NCI-H526 treated with DMSO at 0.1 percent for 48 hours (cell line): ENCODE measurements around the gene NIPAL4.
"Not testable (repeated sequence)": the region's sequence is repeated elsewhere in the genome, so short reads cannot be mapped to it uniquely, and the experiment has no call there.

ENCODE experiments used
- DNase-seq: peaks from one replicate; lab custom pipeline; 2025; lab: John Stamatoyannopoulos, UW

The NIPAL4 gene

DNA sequence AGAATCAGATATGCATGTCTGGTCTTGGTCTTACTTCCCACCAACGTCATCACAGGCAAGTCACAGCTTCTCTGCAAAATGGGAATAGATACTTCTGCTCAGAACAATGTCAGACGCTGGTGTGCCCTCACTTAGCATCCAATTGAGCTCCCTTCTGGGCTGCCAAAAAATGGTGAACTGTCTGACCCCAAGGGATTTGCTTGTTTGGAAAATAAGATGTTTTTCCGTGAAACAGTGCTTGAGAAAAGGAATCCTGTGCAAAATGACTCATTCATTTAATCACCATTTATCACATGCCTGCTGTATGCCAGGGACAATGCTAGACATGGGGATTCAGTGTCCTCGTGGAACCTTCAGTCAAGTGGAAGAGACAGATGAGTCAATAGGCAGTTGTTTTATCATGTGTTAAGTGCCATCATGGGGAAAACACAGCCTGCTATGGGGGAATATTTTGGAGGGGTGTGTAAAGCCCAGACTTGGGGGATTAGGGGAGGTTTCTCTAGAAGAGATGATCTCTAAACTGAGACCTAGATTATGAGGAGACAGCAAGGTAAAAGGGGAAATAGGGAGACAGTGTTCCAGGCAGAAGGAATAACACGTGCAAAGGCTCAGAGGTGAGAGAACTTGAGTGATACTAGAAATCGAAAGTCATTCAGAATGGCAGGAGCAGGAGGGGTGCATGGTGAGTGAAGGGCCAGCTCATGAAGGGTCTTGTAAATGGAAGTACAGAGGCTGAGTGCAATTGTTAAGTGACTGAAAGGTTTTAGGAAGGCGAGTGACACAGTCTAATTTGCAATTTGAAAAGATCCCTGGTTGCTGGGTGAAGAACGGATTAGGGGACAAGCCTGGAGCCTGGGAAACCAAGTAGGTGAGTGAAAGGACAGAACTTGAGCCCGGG is 3.9 kb downstream of the NIPAL4 start:
- no peak for DNase-seq

DNA sequence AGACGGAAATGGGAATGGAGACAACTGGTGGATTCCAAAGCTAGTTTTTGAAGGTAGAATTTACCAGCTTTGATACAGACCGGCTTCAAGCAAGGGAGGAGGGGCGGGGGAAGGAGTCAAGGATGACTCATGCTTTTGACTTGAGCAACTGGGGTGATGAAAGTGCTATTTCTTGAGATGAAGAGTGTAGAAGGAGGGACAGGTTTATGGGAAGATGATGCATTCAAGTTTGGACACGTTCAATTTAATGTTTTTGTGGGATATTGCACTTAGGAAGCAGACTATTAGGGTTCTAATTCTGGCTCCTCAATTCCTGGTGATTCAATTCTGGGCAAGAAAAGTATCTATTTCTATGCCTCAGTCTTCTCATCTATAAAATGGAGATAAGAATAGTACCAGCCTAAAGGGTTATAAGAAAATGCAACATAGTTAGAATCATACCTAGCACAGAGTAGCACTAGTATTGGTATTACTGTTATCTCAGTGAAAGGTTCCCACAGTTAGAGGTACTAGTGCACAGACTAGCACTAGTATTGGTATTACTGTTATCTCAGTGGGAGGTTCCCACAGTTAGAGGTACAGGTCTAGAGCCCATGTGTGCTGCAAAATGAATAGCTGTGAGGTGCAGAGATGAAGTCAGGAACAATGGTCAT is 4.6 kb downstream of the NIPAL4 start:
- no peak for DNase-seq

DNA sequence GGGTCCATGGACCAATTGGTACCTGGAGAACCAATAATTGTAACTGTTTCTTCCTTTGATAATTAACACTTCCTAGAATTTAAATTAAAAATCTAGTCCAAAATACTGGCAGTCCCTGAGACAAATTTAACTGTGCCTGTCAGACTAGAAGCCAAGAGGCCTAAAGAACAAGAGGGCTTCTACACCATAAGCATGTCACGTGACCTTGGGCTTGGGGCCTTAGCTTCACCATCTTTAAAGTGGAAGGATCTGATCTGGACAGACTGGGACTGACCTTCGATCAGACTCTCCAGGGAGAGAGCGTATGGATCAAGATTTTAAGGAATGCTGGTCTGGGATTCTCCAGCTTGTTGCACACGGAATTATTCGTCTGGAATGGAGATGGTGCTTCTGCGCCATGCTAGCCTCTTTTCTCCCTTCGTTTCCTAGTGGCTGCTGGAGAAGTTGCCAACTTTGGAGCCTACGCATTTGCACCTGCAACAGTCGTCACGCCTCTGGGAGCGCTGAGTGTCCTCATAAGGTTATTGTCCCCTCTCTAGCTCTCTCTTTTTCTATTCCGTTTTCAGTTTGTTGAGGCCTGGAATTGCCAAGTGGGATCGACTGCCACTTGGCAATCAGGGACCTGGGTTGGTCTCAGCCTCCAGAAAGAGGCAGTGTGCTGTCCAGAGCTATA is 8.4 kb downstream of the NIPAL4 start:
- DNase-seq, result no peak

DNA sequence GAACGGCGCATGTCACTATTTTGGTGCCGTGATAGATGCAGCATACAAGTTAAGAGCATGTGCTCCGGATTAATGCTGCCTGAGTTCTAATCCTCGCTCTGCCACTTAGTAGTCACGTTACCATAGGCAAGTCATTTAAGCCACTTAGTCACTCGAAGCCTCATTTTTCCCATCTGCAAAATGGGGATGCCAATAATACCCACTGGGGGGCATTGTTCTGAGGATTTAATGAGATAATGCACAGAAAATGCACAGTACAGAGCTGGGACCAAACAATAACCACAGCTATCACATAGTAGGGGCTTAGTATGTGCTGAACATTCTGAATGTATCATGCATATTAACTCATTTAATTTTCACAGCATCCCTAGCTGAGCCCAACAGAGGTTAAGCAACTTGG is 9.1 kb downstream of the NIPAL4 start:
- no peak for DNase-seq

DNA sequence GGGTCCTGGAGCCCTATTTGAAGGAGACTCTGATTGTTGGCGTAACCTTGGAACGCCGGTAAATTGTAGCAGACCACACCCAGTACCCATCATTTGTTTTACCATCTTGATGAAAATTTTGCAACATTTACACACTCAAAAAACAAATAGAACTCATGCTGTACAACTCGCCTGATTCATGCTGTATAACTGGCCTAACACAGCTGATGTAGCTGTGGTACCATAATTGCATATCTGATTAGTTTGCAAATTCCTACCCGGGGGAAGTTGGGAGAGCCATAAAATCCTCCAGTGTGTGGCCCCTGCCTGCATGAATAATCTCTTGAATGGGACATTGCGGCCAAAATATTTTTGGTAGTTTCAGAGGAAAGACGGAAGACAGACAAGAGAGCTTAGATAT is 9.7 kb downstream of the NIPAL4 start:
- DNase-seq, result no peak

DNA sequence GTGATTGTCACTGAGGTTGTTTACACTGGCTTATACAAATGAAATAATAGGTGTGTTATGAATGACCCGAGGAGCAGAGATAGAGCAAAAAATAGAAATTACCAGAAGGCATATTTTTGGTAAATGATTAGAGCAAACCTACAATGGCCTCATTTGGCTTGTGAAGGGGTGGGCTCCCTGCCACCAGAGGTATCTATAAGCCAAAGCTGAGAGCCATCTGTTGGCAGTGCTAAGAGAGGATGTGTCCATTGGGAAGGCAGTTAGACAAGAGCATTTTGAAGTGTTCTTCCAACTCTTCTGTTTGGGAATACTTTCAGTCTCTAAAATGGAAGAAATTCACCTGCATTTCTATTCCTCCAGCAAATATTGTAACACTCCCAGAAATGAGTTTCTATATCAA is 10.6 kb downstream of the NIPAL4 start:
- no peak for DNase-seq

DNA sequence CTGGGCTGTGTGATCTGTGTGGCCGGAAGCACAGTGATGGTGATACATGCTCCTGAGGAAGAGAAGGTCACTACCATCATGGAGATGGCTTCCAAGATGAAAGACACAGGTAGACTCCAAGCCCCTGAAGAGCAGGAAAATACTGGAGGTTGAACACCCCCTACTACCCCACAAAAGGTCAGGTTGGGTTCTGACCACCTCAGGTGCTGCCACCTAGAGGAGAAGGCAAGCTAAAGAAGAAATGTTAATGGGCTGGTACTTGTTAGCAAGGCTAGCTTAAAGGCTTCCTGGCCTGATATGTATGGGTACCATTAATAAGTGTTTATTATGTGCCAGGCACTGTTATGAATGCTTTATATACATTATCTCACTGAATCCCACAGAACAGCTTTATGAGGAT is 11.7 kb downstream of the NIPAL4 start:
- no peak for DNase-seq

DNA sequence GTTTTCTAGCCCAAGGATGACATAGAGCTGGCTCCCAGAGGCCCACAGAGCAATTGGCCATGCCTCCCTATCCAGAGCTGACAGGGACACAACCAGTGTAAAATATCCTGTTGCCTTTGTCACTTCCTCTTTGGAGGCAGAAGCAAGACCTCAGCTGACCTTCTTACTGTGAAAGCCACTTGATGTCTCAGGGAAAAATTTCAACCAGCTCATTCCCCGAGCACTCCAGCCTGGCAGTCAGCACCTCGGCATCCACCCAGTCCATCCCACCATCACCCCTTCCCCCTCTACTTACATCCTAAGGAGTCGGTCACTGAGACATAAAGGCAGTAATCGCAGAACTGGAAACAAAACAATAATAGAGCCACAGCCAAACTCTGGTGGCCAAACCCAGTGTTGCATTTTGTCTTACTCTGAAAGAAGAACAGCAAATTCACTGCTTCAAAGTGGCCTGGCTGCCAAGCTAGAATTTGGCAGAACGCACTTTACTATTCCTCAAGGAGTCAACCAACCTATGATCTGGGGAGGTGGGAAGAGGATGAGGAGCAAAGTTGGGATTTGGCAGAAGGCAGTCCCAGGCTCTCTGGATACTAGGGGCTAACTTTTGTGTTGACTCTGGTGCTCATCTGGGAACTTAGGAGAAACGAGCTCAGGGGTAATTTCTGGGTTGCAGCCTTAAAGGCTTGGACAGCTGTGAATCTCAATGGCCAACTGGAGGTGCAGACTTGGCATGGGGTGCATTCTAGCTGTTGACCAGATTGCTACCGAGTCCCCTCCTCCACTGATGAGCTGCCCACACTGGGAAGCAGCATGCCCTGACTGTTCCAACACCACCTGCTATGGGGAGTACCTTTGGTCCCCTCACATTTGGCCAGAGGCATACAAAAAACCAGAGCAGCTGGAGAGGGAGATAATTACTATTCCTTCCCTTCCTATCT is 13.6 kb downstream of the NIPAL4 start:
- no peak for DNase-seq

DNA sequence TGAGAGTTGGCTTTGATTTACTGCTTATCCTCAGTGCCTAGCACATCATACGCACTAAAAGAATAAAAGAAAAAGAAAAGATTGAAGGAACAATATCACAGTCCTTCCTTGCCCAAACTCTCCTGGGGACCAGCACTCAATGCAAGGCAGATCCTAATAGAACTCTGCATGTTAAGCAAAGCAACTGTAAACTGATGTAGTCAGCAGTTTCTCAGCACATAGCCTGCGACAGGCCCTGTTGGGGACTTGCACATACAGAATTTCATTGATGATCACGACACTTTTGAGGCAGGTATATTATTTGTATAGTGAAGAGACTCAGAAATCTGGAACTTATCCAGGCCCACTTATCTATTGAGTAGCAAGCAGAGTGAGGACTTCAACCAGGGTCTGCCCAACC is 15.4 kb downstream of the NIPAL4 start:
- no peak for DNase-seq

DNA sequence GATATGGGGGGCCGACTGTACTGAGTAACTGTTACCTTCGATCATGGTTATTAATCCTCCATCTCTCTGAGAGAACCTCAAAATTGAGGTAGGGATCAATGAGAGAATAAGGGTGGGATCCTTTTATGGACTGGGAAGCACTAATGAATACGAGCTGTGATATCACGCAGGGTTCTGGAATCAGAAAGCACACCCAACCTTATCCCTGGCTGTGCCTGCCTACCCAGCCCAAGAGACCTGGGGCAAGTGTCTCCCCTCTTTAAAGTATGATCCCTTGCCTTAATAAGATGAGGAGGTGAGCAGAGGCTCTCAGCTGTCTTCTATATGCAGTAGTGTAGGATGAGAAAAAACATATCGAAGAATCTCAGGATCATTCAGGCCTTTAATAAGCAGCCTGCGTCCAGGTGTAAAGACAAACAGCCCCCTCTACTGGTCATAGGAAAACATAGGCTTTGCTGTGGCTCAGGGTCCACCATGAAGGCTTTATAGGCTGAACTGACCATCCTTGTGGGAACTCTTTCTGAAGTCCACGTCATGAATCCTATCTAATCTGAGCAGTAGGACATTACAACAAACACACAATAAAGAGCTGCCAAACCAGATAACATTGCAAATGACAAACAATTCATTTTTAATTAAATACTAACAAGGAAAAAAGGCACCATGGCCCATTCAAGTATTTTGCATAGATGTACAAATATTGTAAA is 16.8 kb downstream of the NIPAL4 start:
- DNase-seq, result peak; percentile 52

DNA sequence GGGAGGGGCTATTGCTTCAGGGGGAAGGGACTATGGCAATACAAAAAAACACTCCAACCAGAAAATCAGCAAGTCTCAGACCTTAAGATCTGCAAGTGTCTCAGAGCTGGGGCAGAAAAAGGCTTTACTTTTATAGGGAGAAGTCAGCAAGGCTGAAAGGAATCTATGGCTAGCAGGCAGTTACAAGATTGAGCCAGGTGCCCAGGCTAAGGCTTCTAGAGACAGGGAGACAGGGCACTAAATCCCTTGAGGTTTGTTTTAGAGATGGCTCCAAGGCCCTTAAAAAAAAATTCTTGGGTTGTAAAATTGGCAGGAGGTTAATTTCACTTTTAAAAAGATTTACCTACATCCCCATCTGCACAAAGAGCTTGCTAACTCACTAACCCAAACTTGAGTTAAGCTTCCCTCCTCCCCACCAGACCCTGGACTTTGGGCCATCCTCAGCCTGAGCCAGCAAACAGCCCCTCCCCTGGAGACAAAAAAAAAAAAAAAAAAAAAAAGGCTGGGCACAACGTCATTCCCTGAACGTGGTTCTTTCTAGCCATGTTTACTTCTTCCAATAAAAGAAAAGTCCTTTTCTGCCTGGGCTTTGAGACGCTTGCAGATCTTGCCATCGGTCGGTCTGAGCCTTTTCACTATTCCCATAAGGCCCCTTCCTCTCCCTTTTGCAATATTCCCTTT is 17.9 kb downstream of the NIPAL4 start:
- no peak for DNase-seq

DNA sequence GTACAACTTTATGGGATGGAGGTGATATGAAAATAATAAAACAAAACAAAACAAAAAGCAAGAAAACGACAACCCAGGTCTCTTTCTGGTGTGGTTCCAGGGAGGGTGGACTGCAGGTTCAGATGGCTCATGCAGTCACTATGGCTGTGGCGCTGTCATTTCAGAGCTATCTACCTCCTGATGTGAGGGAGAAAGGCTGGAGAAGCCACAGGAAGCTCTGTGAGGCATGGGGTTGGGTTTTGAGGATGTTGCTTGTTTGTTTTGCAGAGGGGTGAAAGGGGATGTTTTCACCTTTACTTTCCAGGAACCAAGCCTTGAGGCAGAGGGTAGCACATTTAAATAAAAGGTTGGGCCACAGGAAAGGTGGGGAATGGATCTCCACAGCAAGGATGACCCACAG is 18.7 kb downstream of the NIPAL4 start:
- no peak for DNase-seq

DNA sequence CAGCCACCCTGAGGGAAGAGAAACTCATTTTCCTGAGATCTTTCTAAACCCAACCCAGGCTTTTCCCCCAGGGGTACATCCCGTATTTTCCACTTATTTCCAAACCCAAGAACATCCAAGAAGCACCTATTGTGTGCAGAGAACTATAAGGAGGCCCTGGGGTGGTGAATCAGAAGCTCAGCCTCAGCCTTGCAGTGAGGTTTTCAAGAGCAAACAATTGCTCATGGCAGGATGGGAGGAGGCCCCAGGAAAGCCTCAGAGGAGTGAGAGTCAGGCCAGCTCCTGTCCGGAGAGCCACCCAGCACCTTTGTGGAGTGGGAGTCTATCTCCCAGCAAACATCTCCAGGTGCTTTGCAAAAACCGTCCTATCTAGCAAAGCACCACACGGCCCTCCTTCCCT is 19.2 kb downstream of the NIPAL4 start:
- no peak for DNase-seq

DNA sequence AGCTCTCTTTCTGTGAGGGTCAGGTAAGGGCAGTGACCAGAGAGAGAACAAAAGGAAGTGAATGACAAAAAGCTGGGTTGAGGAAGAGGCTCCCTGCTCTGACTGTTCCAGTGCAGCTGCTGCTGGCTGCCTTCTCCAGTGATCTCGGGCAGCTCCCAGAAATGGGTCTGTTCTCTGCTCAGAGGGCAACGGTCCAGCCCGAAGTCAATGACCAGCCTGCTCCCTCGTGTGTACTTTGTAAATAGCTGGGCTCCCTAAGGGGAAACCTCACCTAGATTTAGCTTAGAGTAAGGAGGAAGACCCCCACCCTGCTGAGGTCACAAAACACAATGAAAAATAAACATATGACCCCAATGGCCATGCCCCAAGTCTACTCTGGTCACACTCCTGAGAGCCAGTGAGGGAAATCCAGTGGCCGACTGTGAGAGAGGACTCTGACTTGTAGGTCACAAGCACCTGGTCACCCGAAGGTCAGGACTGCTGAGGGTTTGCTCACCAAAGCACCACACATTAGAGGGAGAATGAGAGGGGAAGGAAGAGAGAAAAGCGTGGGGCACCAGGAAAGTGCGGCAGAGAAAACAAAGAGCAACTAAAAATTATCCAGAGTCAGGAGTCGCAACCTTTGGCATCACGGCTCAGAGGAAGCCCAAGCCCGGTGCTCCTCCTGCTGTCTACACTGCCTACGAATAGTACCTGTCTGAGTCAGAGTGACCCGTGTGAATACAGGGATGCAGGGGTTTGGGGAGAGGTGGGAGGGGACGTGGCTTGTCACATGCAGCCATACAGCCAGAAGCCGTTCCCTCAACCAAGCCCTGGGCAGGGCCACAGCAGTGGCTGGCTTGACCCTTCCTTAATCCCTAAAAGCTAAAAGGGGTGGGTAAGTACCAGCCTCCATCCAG is 19.8 kb downstream of the NIPAL4 start:
- DNase-seq, result no peak

DNA sequence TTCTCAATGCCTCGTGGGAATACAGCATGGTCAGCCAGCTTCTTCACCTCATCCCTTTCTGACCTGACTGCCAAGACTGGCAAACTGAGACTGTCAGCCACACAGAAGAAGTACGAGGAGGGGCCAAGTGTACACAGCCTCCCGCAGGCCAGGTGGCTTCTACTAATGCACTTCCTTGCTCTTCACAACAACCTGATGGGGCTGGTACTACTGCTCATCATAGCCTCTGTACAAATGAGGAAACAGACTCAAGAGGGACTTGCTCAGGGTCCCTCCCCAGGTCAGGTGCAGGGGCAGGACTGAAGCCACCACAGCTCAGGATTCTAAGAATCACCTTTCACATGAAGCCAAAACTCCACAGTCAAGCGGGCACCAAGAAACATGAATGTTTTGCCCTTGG is 21.3 kb downstream of the NIPAL4 start:
- DNase-seq, result no peak

DNA sequence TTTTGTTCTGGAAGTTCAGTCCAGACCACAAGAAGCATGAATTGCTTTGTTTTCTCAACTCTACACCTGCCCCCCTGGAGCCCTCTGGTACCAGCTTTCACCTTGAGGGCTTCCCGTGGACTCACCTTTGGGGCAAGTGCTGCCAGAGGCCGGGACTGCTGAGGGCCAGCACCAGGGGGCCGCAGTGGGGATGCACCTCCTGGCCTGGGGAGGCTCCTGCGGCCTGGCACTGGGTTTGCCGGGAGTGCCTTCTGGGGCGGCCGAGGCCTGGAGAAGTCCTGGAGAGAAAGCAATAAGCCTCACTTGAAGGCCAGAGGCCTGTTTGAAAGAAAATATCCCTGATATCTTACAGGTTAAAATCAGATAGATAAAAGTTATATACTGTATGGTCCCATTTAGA is 21.7 kb downstream of the NIPAL4 start:
- DNase-seq, result no peak

DNA sequence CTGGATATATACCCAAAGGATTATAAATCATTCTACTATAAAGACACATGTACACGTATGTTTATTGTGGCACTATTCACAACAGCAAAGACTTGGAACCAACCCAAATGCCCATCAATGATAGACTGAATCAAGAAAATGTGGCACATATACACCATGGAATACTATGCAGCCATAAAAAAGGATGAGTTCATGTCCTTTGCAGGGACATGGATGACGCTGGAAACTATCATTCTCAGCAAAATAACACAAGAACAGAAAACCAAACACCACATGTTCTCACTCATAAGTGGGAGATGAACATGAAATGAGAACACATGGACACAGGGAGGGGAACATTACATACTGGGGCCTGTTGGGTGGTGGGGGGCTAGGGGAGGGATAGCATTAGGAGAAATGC is 22.7 kb downstream of the NIPAL4 start:
- not testable (repeated sequence) for DNase-seq

DNA sequence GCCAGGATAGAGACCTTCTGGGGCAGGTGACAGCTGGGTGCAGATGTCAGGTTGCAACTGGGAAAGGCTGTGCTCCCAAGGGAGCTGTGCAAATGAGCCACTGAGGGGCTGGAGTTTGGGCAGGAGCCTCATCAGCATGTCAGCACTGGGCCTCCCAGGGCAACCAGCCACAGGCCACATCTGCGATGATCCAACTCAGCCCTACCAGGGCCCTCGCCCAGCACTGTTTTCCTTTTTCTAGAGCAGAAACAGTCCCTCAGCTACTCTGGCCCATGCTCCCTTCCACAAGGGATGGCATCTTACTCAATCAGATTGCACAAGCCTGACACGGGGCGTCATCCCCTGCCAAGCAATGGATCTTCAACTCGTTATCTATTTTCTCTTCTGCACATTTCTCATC is 24.8 kb downstream of the NIPAL4 start:
- DNase-seq, result no peak

DNA sequence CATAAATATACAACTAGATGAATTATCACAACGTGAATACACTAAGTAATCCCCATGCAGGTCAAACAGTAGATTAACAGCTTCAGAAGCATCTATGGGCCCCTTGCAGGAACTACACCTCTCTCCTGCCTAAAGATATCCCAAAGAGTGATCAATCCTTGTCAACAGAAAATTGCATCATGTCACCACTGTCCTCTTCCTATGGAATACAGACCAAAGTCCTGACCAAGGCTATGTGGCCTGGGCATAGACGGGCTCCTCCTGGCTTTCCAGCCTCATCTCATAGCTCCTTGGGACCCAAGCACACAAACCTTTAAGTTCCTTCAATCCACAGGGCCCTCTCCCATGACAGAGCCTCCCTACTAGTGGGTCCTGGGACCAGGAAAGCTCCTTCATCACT is 25.3 kb downstream of the NIPAL4 start:
- no peak for DNase-seq

DNA sequence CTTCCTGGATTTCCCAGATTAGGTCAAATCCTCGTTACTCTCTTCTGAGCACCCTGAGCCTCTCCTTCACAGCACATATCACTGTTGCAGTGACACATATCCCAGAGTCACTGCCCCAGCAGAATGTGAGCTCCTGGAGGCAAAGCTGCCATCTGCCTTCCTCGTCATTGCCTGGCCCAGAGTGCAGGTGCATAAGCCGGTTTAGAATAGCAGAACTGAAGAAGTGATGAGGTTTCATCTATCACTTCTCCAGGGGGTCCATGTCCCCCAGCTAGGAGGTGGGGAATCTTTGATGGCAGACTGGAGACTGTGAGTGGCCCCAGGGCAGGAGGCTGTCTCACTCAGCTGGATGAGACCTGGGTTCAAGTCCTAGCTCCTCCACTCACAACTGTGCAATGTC is 25.8 kb downstream of the NIPAL4 start:
- no peak for DNase-seq
